Neural cell (in vitro differentiated cells): ENCODE results near the gene ITPK1. TPM values are rescaled to one million over a fixed set of nuclear protein-coding genes. Genes with fewer than 3 reads are reported as not detected.

Source experiments
- H2AFZ ChIP-seq: fragments of 200-600, 300-800 bp; sonication (generic), shearing (Covaris generic); 2 replicates; pipeline ENCODE4 v1.6.0; 2014; ENCODE audit warnings: low read depth, mild to moderate bottlenecking, antibody characterized with exemption, low read length, moderate library complexity
- H3F3A ChIP-seq: fragments of 200-600 bp; shearing (Covaris generic); 2 replicates; pipeline ENCODE4 v1.6.1; 2016; ENCODE audit warnings: mild to moderate bottlenecking, moderate library complexity, mixed read lengths, antibody characterized with exemption, low read length; ENCODE audit not compliant: insufficient read depth, poor library complexity, severe bottlenecking
- H3K27ac ChIP-seq: fragments of 200-600, 300-800 bp; sonication (generic), shearing (Covaris generic); 2 replicates; pipeline ENCODE4 v1.5.1; 2014; ENCODE audit warnings: mild to moderate bottlenecking, low read length, moderate library complexity
- H3K27me3 ChIP-seq: fragments of 300-800, 200-600 bp; sonication (generic), shearing (Covaris generic); 2 replicates; pipeline ENCODE4 v1.6.0; 2014; ENCODE audit warnings: mild to moderate bottlenecking, low read depth, low read length, moderate library complexity; ENCODE audit not compliant: insufficient read depth
- H3K36me3 ChIP-seq: fragments of 300-800, 200-600 bp; sonication (generic), shearing (Covaris generic); 2 replicates; pipeline ENCODE4 v1.5.1; 2014; ENCODE audit warnings: mild to moderate bottlenecking, antibody characterized with exemption, low read length, moderate library complexity; ENCODE audit not compliant: insufficient read depth
- H3K4me2 ChIP-seq: fragments of 300-800, 200-600 bp; sonication (generic), shearing (Covaris generic); 2 replicates; pipeline ENCODE4 v1.6.0; 2014; ENCODE audit warnings: mild to moderate bottlenecking, low read length
- H3K4me3 ChIP-seq: fragments of 300-800, 200-600 bp; sonication (generic), shearing (Covaris generic); 2 replicates; pipeline ENCODE4 v1.5.1; 2014; ENCODE audit warnings: mild to moderate bottlenecking, low read length, moderate library complexity
- H3K79me2 ChIP-seq: fragments of 200-600 bp; shearing (Covaris generic); replicated peaks from 2 replicates; pipeline ENCODE4 v1.6.0; 2014; ENCODE audit warnings: mild to moderate bottlenecking, low read length, moderate library complexity; ENCODE audit not compliant: insufficient read depth
- H3K9ac ChIP-seq: fragments of 300-800, 200-600 bp; sonication (generic), shearing (Covaris generic); 2 replicates; pipeline ENCODE4 v1.6.1; 2016; ENCODE audit warnings: mild to moderate bottlenecking, low read length, mixed read lengths
- H3K9me2 ChIP-seq: fragments of 200-600 bp; shearing (Covaris generic); 2 replicates; pipeline ENCODE4 v1.6.1; 2016; ENCODE audit warnings: mild to moderate bottlenecking, low read length, mixed read lengths; ENCODE audit not compliant: insufficient read depth
- H3K9me3 ChIP-seq: fragments of 200-600, 300-800 bp; sonication (generic), shearing (Covaris generic); 2 replicates; pipeline ENCODE4 v1.6.1; 2016; ENCODE audit warnings: mild to moderate bottlenecking, mixed run types, low read length, moderate library complexity, mixed read lengths
- H4K20me1 ChIP-seq: fragments of 200-600 bp; shearing (Covaris generic); 2 replicates; pipeline ENCODE4 v1.6.1; 2016; ENCODE audit warnings: mild to moderate bottlenecking, mixed run types; ENCODE audit not compliant: insufficient read depth
- EP300 ChIP-seq: fragments of 450-650 bp; conservative IDR thresholded peaks from 2 replicates; pipeline ENCODE4 v1.6.1; 2014; ENCODE audit warnings: antibody characterized with exemption, mild to moderate bottlenecking, moderate library complexity; ENCODE audit not compliant: poor library complexity, severe bottlenecking
- EZH2 ChIP-seq: fragments of 200-600, 300-800 bp; shearing (Covaris generic), sonication (generic); IDR thresholded peaks from 2 replicates; pipeline ENCODE4 v1.6.1; 2014; ENCODE audit warnings: antibody characterized with exemption, low read length, borderline replicate concordance, mild to moderate bottlenecking; ENCODE audit not compliant: insufficient read depth, poor library complexity, severe bottlenecking
- MXI1 ChIP-seq: fragments of 450-650 bp; conservative IDR thresholded peaks from 2 replicates; pipeline ENCODE4 v1.6.1; 2014; ENCODE audit warnings: antibody characterized with exemption, mild to moderate bottlenecking; ENCODE audit not compliant: poor library complexity, severe bottlenecking
- POLR2AphosphoS5 ChIP-seq: IDR thresholded peaks from 2 replicates; pipeline ENCODE4 v1.6.1; 2012
- RAD21 ChIP-seq: fragments of 450-650 bp; conservative IDR thresholded peaks from 2 replicates; pipeline ENCODE4 v1.6.1; 2014; ENCODE audit warnings: antibody characterized with exemption, mild to moderate bottlenecking, moderate library complexity
- SMC3 ChIP-seq: fragments of 450-650 bp; conservative IDR thresholded peaks from 2 replicates; pipeline ENCODE4 v1.6.1; 2014; ENCODE audit warnings: antibody characterized with exemption, mild to moderate bottlenecking, moderate library complexity; ENCODE audit not compliant: poor library complexity
- TAF1 ChIP-seq: IDR thresholded peaks from 2 replicates; pipeline ENCODE4 v1.6.1; 2012; ENCODE audit warnings: low read depth
- polyA plus RNA-seq: library from polyadenylated mRNA; depleted of rRNA; stranded (reverse); fragments of >200 nt; gene quantifications from 2 replicates; pipeline ENCODE4 v1.2.3, GENCODE V29; 2014
- TF ChIP-seq, protein P1 (sequence below): IDR thresholded peaks from 2 replicates; pipeline ENCODE4 v1.6.1; 2012; ENCODE audit warnings: borderline replicate concordance
- TF ChIP-seq, protein P2 (sequence below): fragments of 450-650 bp; IDR thresholded peaks from 2 replicates; pipeline ENCODE4 v1.5.1; 2014; ENCODE audit warnings: antibody characterized with exemption, mild to moderate bottlenecking, moderate library complexity; ENCODE audit not compliant: poor library complexity, severe bottlenecking

Gene ITPK1
- polyA plus RNA-seq, 1 donor from 2014 or later: 65.0 TPM

DNA sequence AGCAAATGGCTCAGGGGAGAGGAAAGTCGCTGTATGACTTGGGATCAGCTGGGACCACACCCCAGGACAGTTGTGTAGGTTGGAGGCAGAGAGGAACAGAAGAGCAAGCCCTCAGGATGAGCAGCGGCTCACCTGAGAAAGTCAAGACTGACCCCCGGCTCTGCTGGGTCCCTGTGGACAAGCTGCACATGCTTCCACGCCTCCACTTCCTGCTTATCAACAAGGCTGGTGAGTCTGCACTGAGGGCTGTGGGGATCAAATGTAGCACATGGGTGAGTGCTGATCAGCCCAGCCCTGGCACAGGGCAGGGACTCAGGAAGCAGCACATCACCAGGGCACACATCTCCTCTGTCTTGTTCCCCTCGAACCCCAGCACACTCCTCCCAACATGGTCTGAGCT is 100.7 kb downstream of the ITPK1 start:
- Histone ChIP-seq H3F3A (no peaks in the 10 kb centered on the region), H2AFZ (no peak overlapping the region), H3K9me2 (no peaks in the 10 kb centered on the region), H3K79me2 (no peaks in the 10 kb centered on the region), H3K4me2 (no peak overlapping the region), H3K9ac (no peak overlapping the region), H3K27ac (no peak overlapping the region), H3K36me3 (no peaks in the 10 kb centered on the region), H4K20me1 (no peaks in the 10 kb centered on the region), H3K9me3 (no peaks in the 10 kb centered on the region), H3K27me3 (no peaks in the 10 kb centered on the region), H3K4me3 (no peak overlapping the region)
- TF ChIP-seq MXI1 (no peak), TAF1 (no peak), RAD21 (no peak), EP300 (no peak), SMC3 (no peak), EZH2 (no peak), POLR2AphosphoS5 (no peak)
- TF ChIP-seq, protein P1, sequence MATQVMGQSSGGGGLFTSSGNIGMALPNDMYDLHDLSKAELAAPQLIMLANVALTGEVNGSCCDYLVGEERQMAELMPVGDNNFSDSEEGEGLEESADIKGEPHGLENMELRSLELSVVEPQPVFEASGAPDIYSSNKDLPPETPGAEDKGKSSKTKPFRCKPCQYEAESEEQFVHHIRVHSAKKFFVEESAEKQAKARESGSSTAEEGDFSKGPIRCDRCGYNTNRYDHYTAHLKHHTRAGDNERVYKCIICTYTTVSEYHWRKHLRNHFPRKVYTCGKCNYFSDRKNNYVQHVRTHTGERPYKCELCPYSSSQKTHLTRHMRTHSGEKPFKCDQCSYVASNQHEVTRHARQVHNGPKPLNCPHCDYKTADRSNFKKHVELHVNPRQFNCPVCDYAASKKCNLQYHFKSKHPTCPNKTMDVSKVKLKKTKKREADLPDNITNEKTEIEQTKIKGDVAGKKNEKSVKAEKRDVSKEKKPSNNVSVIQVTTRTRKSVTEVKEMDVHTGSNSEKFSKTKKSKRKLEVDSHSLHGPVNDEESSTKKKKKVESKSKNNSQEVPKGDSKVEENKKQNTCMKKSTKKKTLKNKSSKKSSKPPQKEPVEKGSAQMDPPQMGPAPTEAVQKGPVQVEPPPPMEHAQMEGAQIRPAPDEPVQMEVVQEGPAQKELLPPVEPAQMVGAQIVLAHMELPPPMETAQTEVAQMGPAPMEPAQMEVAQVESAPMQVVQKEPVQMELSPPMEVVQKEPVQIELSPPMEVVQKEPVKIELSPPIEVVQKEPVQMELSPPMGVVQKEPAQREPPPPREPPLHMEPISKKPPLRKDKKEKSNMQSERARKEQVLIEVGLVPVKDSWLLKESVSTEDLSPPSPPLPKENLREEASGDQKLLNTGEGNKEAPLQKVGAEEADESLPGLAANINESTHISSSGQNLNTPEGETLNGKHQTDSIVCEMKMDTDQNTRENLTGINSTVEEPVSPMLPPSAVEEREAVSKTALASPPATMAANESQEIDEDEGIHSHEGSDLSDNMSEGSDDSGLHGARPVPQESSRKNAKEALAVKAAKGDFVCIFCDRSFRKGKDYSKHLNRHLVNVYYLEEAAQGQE: no peak
- TF ChIP-seq, protein P2, sequence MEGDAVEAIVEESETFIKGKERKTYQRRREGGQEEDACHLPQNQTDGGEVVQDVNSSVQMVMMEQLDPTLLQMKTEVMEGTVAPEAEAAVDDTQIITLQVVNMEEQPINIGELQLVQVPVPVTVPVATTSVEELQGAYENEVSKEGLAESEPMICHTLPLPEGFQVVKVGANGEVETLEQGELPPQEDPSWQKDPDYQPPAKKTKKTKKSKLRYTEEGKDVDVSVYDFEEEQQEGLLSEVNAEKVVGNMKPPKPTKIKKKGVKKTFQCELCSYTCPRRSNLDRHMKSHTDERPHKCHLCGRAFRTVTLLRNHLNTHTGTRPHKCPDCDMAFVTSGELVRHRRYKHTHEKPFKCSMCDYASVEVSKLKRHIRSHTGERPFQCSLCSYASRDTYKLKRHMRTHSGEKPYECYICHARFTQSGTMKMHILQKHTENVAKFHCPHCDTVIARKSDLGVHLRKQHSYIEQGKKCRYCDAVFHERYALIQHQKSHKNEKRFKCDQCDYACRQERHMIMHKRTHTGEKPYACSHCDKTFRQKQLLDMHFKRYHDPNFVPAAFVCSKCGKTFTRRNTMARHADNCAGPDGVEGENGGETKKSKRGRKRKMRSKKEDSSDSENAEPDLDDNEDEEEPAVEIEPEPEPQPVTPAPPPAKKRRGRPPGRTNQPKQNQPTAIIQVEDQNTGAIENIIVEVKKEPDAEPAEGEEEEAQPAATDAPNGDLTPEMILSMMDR: no peak

DNA sequence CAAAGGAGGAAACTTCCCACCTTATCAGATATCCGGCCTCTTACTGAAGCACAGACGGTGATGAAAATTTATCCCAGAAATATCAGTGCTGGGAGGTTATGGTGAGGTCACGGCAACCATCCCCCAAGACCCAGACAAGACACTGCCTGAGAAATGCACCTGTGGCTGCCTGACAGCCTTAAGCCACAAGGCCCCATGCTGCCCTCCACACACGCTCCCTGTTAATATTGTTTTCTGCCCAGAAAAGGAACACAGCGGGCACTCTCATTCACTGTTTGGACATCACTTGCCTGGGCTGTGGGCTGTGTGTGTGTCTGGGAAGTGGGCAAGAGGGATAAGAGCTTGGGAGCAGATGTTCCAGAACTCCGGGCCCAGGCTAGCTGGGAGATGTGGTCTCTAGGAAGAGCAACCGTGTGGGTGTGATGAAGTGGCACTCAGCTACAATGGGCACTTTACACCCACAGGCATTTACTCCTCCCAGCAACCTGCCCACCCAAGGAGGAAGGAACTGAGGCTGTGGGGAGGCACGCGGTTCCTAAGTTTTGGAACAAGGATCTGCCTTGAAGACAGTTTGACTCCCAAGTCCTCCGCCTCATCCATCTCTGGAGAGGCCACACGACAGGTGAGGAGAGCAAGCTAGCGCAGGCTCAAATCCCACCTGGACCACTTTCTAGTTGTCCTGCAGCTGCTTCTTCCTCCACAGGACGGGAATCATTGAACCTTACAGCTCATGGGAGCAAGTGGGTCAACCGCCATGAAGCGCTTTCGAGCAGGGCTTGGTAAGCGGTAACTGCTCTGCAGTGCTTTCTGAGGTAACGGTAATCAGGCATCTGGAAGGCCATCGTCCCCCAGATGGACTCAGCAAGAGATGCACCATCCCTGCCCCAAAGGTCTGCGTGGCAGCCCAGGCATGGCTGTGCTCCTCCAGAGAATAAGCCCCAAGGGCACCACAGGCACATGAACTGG is 101.4 kb downstream of the ITPK1 start:
- Histone ChIP-seq H3K27me3 (no peaks in the 10 kb centered on the region), H3K9ac (no peak overlapping the region), H3K27ac (no peak overlapping the region), H3K4me3 (no peak overlapping the region), H4K20me1 (no peaks in the 10 kb centered on the region), H3K79me2 (no peaks in the 10 kb centered on the region), H3K4me2 (no peak overlapping the region), H2AFZ (no peak overlapping the region), H3K9me2 (no peaks in the 10 kb centered on the region), H3K9me3 (no peaks in the 10 kb centered on the region), H3F3A (no peaks in the 10 kb centered on the region), H3K36me3 (no peaks in the 10 kb centered on the region)
- no peak for TF ChIP-seq RAD21
- TF ChIP-seq SMC3: no peak
- no peak for TF ChIP-seq MXI1
- TF ChIP-seq, protein P2: no peak
- no peak for TF ChIP-seq EP300
- TF ChIP-seq TAF1: no peak
- TF ChIP-seq POLR2AphosphoS5: no peak
- no peak for TF ChIP-seq EZH2
- TF ChIP-seq, protein P1: no peak
